SK-N-SH (cell line): Measurements from ENCODE around the gene LCN2.

Source experiments
- USF2 ChIP-seq: fragments of 150-350 bp; IDR thresholded peaks from 2 replicates; pipeline ENCODE4 v1.6.1; 2017; ENCODE audit warnings: antibody characterized with exemption, low read length, low read depth, borderline replicate concordance
- YY1 ChIP-seq: IDR thresholded peaks from 2 replicates; pipeline ENCODE4 v1.4.0; 2012; ENCODE audit warnings: low read depth, mild to moderate bottlenecking

GRCh38 chr9:128149951-128150593 is 819 bp downstream of the LCN2 start:
- TF ChIP-seq YY1, result no peak
- no peak for TF ChIP-seq USF2
